Endothelial cell of umbilical vein (primary cell): ENCODE data around the gene JPH3. TPM values are rescaled to one million over a fixed set of nuclear protein-coding genes. Genes with fewer than 3 reads are reported as not detected.

Experiments
- polyA plus RNA-seq, 4 experiments: library from polyadenylated mRNA; depleted of rRNA in 3 of 4; stranded (reverse) in 3 of 4; unstranded in 1 of 4; fragments of >200 nt; gene quantifications; 2 replicates each; pipeline versions ENCODE4 v1.2.1 to v1.2.3, GENCODE V29; 2011 to 2012; ENCODE audit warnings: missing spikeins in 1 of 4
- total RNA-seq: library from RNA; stranded (reverse); gene quantifications from 2 replicates; pipeline ENCODE4 v1.2.3, GENCODE V29; 2021

The JPH3 gene
- total and polyA plus RNA-seq, 2 donors (not counting 3 experiments of a cell fraction or from before 2014, with no cell fraction given): 0.22 to 0.30 TPM

Other genes with a start within 250 kb of the JPH3 start
- gene FBXO31, start 218.7 kb upstream of the JPH3 start, total RNA-seq: 28.7 and 31.8 TPM in 2 replicates
- 17.1 and 19.1 TPM in 2 replicates for gene FBXO31, start 218.7 kb upstream of the JPH3 start, polyA plus RNA-seq
- gene MAP1LC3B, start 210.2 kb upstream of the JPH3 start, total RNA-seq: 94.5 and 99.9 TPM in 2 replicates
- 33.7 and 40.7 TPM in 2 replicates for gene MAP1LC3B, start 210.2 kb upstream of the JPH3 start, polyA plus RNA-seq
- gene ZCCHC14, start 109.5 kb upstream of the JPH3 start, total RNA-seq: 30.9 and 34.0 TPM in 2 replicates
- gene ZCCHC14, start 109.5 kb upstream of the JPH3 start, polyA plus RNA-seq: 9.5 and 10.1 TPM in 2 replicates
- gene KLHDC4, start 163.5 kb downstream of the JPH3 start, total RNA-seq: 46.2 and 46.7 TPM in 2 replicates
- 24.7 and 25.9 TPM in 2 replicates for gene KLHDC4, start 163.5 kb downstream of the JPH3 start, polyA plus RNA-seq